ENCODE data around the gene PLCZ1.
"Not testable (repeated sequence)": the region's sequence is repeated elsewhere in the genome, so short reads cannot be mapped to it uniquely, and the experiment has no call there.

Gene PLCZ1, protein sequence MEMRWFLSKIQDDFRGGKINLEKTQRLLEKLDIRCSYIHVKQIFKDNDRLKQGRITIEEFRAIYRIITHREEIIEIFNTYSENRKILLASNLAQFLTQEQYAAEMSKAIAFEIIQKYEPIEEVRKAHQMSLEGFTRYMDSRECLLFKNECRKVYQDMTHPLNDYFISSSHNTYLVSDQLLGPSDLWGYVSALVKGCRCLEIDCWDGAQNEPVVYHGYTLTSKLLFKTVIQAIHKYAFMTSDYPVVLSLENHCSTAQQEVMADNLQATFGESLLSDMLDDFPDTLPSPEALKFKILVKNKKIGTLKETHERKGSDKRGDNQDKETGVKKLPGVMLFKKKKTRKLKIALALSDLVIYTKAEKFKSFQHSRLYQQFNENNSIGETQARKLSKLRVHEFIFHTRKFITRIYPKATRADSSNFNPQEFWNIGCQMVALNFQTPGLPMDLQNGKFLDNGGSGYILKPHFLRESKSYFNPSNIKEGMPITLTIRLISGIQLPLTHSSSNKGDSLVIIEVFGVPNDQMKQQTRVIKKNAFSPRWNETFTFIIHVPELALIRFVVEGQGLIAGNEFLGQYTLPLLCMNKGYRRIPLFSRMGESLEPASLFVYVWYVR

DNA sequence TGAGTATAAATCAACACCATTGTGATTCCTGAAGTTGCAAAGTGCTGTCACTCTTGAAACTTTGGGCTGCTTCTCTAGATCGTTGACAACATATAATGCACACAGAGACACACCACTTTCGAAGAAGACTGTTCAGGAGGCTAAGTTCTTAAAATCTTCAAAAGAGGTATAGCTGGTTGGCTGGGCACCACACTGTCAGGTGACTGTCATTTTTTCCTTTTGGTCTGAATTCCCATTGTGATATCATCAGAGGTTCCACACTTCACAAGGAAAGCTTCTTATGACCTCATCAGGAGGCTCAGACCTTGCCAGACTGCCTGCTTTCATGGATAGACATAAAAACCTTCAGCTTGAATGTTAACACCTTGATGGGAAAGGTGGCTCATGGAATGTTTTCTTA is at the start of gene PLCZ1, which contains the start of gene CAPZA3:
Gene PLCZ1, minus strand, starts transcription at position 194 of the 400 bp plus-strand sequence. CDS start 641 bp downstream, outside the sequence.
Gene CAPZA3, plus strand, starts transcription at position 301 of the 400 bp plus-strand sequence. CDS start 150 bp downstream, outside the sequence.
- DNase-seq: no peak

DNA sequence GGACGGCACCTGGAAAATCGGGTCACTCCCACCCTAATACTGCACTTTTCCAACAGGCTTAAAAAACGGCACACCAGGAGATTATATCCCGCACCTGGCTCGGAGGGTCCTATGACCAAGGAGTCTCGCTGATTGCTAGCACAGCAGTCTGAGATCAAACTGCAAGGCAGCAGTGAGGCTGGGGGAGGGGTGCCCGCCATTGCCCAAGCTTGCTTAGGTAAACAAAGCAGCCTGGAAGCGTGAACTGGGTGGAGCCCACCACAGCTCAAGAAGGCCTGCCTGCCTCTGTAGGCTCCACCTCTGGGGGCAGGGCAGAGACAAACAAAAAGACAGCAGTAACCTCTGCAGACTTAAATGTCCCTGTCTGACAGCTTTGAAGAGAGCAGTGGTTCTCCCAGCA is 47.7 kb upstream of the PLCZ1 start:
- not testable (repeated sequence) for DNase-seq

DNA sequence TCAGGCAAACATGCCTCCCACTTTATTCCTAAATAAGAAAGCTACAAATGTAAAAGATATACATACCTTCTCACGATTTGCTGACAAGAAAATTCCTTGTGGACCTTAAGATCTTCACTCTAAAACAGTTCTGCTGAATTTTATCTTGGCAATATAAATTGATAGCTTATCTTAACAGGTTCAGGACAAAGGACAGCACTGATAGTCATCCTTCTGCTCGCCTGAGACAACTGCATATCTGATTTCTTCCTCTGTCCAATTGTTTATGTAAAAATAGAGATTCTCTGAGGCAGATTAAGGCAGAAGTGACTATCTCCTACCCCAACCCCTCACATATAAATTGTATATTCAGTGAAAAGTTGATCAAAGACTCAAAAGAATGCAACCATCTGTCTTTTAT is 45.0 kb upstream of the PLCZ1 start:
- DNase-seq: no peak

DNA sequence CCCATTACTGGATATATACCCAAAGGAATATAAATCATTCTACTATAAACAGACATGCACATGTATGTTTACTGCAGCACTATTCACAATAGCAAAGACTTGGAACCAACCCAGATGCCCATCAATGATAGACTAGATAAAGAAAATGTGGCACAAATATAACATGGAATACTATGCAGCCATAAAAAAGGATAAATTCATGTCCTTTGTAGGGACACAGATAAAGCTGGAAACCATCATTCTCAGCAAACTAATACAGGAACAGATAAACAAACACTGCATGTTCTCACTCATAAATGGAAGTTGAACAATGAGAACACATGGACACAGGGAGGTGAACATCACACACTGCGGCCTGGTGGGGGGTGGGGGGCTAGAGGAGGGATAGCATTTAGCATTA is 28.7 kb upstream of the PLCZ1 start:
- not testable (repeated sequence) for DNase-seq

DNA sequence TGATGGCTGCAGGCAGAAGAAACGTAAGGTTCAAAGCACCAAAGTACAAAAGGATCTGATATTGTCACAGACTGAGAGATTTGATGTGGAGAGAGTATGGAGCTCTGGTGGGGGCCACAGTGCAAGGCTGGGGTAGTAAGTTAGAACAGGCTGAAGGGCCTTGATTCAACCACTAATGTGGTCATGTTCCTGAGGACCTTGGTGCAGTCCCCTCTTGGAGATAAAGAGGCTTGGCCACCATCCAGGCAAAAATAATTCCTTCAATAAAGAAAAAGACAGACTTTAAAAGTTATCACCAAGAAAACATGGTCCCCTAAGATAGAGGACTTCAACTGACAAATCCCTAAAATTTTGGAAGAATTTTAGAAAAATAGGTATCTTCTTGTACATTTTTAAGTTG is 17.5 kb upstream of the PLCZ1 start:
- no peak for DNase-seq

DNA sequence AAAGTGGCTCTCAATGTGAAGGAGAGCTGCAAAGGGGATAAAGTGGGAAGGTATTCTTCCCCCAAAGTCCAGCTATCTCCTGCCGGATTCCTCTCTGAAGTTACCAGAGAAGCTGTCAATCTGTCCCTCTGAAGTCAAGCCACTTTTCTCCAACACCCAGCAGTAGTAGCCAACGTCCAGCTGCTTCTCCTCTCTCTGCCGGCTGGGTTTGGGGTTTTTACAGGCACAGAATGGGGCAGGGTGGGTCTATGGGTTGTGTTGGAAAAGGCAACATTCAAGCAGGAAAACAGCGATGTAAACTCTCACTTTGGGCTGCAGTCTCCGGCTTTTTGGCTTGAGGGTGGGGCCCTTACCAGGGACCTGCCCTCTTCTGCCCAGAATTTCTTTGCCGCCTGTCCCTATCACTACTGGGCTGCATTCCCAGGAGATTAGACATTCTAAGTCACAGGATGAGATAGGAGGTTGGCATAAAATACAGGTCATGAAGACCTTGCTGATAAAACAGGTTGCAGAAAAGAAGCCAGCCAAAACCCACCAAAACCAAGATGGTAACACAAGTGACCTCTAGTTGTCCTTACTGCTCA is 16.4 kb upstream of the PLCZ1 start:
- DNase-seq: no peak

DNA sequence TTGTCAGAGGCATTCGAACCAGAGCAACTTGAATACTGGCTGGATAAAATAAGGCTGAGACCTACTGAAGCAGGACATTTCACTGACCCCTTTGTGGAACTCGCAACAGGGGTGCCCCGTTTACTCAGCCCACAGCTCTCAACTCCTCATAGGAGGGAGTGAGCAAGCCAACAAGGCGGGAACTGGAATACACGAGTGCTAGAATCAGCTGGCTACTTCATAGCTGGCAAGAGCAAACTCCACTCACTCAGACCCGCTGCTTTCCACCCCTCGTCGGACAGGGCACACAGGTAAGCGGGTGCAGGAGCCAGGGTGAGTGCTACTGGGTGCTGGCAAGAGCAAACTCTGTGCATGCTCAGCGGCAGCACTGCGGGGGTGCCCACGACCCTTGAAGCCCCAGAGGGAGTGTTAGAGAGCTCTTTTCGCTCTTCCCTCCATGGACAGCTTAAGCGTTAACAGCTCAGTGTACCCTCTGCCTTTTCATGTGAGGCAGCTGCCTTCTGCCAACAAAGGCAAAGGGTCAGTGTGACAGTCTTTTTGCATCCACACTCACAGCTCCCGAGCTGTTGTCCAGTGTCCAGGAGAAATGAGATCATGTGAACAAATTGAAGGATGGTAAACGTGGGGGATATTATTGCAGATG is 15.8 kb upstream of the PLCZ1 start:
- no peak for DNase-seq

DNA sequence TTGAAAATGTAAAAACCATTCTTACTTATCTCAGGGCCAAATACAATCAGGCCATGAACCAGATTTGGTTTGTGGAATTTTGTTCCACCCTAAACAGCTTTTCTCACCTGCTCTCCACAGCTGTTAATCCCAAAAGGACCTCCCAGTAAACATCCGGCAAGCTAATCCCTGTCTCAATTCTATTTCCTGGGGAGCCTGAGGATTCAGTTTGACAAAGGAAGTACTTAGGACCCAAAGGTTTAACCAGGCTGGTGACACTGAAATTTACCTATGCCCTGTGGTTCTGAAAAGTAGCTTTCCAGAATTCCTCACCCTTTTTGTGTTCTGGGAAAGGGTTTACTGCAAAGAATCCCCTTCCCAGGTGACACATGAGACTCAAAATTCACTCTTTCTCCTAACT is 15.1 kb upstream of the PLCZ1 start:
- no peak for DNase-seq

DNA sequence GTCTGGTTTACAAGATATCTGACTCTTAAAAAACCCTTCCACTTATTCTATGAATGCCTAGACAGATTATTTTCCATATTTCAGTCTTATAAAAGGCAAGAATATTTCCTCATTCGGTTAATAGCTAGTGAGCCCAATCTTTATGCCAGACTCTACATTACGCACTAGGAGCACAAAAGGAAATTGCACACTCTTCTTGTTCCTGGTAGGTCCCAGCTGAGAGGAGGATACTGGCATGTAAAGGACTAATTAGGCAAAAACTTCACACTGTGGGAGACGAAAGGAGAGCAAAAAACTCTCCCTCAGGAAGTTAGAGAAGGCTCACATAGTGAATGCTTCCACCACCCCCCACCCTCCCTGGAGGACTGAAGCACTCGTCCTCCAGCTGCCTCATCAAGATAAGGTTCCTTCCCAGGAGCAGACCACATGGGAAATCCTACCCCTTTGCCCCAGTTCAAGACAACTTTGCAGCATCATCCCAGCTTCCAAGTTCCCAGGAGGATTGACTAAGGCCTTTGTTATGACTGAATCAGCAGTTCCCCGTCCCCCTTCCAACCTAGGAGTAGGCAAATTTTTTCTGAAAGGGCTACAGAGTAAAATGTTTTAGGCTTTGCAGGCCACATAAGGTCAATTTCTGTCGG is 14.6 kb upstream of the PLCZ1 start:
- DNase-seq: no peak

DNA sequence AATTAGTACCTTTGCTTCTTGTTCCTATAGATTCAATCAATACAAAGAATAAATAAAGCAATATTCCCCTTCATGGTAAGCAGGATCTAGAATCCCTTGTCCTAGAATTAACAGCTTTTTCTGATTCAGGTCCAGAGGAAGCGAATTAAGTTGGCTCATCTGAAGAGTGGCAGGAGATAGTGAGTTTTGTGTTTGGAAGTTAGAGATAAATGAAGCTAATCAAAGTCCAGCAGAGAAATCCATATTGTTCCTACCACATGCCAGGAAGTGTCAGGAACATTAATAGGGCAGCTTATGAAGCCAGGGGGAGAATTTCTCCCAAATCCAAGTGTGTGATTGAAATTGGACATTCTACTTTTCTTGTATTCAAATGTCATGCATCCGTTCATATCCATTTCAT is 14.1 kb upstream of the PLCZ1 start:
- DNase-seq: no peak

DNA sequence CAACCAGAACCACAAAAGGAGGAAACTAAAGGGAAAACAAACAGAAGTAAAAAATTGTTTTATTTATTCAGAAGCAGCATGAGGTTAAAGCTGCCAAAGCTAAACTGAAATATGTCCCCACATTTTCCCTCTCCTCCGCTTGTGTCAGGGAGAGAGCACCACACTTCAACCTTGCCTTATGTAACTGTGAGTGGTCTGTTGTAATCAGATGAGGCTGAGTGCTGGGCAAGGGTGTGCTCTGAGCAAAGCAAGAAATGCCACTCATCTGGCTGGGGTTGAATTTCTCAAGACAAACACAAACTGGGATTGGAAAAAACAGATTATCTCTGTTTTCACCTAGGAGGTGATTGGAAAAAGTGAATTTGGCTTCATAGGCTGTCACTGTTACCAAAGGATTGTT is 12.3 kb upstream of the PLCZ1 start:
- no peak for DNase-seq

DNA sequence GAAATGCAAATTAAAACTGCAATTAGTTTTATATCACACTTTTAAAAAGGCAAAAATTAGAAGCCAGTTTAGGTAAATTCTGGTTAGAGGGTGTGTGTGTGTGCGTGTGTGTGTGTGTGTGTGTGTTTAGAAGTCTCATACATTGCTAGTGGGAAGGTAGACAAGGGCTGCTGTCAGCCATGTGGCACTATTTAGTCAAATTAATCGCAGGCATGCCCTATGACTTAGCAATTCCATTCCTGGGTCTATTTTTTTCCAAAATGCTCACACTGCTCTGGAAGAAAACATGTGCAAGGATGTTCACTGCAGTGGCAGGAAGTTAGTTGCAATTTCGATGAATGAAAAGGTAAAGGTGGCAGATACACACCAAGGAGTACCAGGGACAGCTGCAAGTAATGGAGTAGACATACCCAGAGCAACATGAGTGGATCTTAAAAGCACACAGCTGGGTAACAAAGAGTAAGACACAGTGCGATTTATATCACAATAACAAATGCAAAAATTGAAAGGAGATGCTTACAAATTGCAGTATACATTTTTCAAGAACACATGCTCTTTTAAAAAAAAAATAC is 11.7 kb upstream of the PLCZ1 start:
- no peak for DNase-seq

DNA sequence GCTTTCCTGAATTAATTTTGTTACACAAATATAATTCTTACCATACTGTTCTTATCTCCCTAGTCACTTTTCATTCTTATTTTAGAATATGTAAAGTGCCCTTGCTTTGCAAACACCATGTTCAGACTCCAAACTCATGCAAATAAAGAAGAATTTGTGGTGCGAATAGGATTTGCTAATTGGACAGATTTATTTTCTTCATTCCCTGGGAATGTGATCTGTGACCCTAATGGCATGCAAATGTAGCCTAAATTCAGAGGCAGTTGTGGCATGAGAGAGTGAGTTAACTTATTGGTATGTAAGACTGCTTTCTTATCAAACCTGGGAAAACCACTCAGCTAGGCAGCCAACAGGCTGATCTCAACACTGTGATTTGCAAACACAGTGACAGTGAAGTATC is 10.1 kb upstream of the PLCZ1 start:
- DNase-seq: no peak

DNA sequence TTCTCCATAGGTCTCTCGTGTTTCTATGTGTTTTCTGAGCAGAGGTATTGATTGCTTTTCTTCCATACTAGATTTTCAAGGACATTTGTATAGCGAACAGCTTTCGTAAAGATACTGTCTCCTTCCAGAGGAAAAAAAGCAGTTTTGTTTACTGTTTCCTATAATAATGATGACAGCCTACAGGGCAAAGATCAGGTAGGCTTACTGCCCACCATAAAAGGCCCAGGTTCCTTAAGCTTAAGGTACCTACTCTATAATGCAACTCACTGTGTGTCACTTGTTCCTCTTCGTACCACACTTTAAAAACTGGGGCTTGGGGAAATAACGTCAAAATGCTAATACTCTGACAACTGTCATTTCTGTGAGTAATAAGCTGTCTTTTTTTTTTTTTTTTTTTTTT is 6.7 kb downstream of the PLCZ1 start:
- DNase-seq: no peak

DNA sequence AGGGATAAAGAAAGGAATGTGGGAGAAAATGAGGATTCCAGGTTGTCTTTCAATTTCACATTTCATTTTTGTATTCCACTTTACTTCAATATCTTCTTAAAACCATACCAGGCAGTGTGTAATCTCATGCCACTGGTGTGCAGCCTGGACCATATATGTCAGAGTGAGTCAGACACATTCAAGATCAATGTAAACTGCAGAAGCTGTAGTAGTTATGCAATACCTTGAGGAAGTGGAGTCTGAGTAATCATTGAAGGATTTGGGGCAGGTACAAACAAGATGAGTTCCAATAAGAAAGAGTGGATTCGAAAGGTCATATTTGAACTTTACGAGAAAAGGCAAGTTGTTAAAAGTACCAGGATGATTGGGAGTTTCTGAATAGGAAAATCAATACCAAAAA is 14.1 kb downstream of the PLCZ1 start:
- no peak for DNase-seq

DNA sequence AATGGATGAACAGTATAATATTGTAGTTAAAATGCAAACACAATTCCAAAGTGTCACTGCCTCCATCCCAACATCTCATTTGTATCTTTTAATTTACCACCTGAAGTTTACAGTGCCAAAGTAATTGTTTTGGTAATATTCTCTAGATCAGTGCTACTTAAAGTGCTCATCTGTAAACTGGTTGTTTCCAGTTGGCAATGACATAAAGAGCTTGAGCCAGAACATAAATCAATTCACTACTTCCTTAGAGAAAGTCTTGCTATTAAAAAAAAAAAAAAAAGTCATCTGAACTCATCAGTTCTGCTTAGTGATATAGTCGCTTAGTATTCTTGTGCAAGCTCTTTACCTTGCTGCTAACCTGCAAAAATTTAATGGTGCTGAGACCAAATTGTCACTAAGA is 16.4 kb downstream of the PLCZ1 start:
- no peak for DNase-seq

DNA sequence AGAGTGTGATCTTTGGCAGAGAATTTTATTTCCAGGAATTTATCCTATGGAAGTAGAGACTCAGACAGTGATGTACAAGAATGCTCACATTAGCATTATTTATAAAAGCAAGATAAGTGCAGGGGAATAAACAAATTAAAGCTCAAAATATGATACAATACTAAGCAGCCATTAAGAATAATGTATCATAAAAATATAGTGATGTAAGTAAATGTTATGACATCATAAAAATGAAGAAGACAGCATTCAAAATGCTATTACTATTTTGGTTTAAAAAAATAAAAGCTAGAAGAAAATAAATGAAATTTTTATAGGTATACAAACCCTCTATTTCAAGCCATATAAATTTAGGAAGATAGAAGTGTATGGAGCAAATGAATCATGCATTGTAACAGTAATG is 17.1 kb downstream of the PLCZ1 start:
- DNase-seq: no peak

DNA sequence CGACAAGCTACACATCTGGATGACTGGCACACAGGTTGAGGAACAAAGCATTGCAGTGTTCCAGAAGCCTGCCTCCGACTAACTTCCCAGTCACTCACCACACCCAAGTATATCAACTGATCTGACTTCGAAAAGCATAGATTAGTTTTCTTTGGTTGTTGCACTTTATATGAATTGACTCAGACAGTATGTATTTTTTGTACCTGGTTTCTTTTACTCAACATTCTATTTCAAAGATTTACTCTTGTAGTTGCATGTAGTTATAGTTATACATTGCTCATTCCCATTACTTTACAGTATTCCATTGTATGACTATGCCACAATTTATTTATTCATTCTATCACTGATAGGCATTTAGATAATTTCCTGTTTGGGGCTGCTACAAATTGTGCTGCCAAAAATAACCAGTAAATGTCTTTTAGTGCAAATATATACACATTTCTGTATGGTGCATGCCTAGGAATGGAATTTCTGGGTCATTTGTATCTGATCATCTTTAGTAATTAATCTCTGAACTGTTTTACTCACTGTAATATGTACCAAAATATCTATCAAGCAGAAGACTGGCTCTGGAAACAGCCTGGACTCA is 17.8 kb downstream of the PLCZ1 start:
- no peak for DNase-seq

DNA sequence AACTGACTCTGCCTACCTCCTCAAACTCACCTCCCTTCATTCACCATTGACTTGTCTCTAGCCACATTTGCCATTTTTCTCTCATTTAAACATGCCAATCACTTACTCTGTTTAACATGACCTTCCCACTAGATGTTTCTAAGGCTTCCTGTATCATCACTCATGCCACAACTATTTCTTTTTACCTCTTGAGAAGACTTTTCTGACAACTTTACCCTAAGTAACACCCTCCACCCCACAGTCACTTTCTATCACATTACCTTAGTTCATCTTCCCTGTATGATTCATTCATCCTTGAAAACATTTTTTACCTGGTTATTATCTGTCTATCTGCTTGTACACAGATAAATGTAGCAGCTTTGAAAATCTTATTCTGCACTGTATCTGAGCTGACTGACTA is 19.4 kb downstream of the PLCZ1 start:
- no peak for DNase-seq

DNA sequence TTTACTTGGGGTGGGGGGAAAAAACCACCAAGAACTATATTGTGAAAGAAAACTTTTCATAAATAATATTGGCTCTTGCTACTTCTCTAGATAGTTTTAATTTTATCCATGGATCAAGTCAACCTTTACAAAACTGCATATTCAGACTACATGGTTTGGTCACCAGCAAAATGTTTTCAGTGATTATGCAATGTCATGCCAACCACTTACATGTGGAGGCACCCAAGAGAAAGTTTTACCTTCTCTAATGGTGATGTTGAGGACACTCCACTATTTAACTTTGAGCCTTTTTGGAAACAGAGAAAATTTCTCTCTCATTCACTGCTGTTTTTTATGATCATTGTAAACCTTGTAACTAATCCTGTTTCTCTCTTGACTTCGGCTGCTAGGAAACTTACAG is 21.6 kb downstream of the PLCZ1 start:
- no peak for DNase-seq

DNA sequence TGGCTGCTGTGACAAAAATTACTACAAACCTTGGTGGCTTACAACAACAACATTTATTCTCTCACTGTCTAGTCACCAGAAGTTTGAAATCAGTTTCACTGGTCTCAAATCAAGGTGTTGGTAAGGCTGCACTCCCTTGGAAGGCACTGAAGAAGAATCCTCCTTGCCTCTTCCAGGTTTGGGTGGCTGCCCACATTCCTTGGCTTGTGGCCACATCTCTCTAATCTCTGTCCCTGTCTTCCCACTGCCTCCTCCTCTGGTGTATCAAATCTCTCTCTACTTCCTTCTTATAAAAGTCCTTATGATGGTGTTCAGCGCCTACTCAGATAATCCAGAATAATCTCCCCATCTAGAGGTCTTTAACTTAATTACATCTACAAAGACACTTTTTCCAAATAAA is 31.0 kb downstream of the PLCZ1 start:
- DNase-seq: no peak

DNA sequence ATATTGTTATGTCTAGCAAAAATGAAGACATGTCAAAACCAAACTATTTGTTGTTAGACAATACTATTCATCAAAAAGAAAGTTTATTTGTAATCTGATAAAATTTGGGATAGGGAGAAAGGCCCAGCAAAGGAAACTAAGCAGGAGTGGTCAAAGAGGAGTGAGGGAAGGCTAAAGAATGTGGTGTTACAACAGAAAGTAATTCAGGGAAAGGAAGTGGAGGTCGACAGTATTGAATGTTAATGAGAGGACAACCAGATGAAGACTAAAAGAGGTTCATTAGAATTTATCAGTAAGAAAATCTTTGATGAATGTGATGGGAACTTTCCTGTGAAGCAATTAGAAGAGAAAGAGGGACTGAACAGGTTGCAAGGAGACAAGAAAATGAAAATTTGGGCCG is 33.9 kb downstream of the PLCZ1 start:
- DNase-seq: no peak
